GM18520 (cell line): ENCODE data around the gene ARF6.
"Not testable (repeated sequence)": the region's sequence is repeated elsewhere in the genome, so short reads cannot be mapped to it uniquely, and the experiment has no call there.

ENCODE experiments used
- ATAC-seq: cut with Tn5 transposase; IDR thresholded peaks from one replicate; pipeline ENCODE4 v1.9.1; 2021; ENCODE audit not compliant: unreplicated experiment

Gene ARF6

GRCh38 chr14:49876563-49877127 is 16.2 kb upstream of the ARF6 start:
- no peak for ATAC-seq

GRCh38 chr14:49879646-49880204 is 13.2 kb upstream of the ARF6 start:
- peak; percentile 48 for ATAC-seq

- ATAC-seq: no peak
Measured at GRCh38 chr14:49880267-49881064, 12.4 kb upstream of the ARF6 start.

- no peak for ATAC-seq
Measured at GRCh38 chr14:49881350-49882001, 11.4 kb upstream of the ARF6 start.

GRCh38 chr14:49882826-49883694 is 9.8 kb upstream of the ARF6 start:
- ATAC-seq: no peak

GRCh38 chr14:49886523-49886922 is 6.4 kb upstream of the ARF6 start:
- no peak for ATAC-seq

- no peak for ATAC-seq
Measured at GRCh38 chr14:49888293-49888692, 4.6 kb upstream of the ARF6 start.

GRCh38 chr14:49892301-49892635 is 614 bp upstream of the ARF6 start:
- peak; percentile 20 for ATAC-seq

- peak; percentile 18 for ATAC-seq
Measured at GRCh38 chr14:49893309-49894213, 679 bp downstream of the ARF6 start.

- not testable (repeated sequence) for ATAC-seq
Measured at GRCh38 chr14:49894214-49895107, 1.6 kb downstream of the ARF6 start.

- ATAC-seq: no peak
Measured at GRCh38 chr14:49895480-49895879, 2.6 kb downstream of the ARF6 start.

GRCh38 chr14:49896272-49896671 is 3.4 kb downstream of the ARF6 start:
- not testable (repeated sequence) for ATAC-seq

GRCh38 chr14:49896966-49897365 is 4.1 kb downstream of the ARF6 start:
- ATAC-seq: no peak

GRCh38 chr14:49897414-49897813 is 4.5 kb downstream of the ARF6 start:
- no peak for ATAC-seq

GRCh38 chr14:49897965-49898364 is 5.1 kb downstream of the ARF6 start:
- ATAC-seq: no peak

- no peak for ATAC-seq
Measured at GRCh38 chr14:49898485-49898884, 5.6 kb downstream of the ARF6 start.

GRCh38 chr14:49900973-49901372 is 8.1 kb downstream of the ARF6 start:
- ATAC-seq: no peak

GRCh38 chr14:49902679-49903246 is 9.9 kb downstream of the ARF6 start:
- ATAC-seq: not testable (repeated sequence)

GRCh38 chr14:49904270-49904669 is 11.4 kb downstream of the ARF6 start:
- no peak for ATAC-seq
